Activated CD8-positive, alpha-beta T cell treated with anti-CD3 and anti-CD28 coated beads, Interleukin-2, amount 10 ng/mL, durations not matched to agents 7 days and 5 days (primary cell): ENCODE data around the gene WNK1. TPM values are rescaled to one million over a fixed set of nuclear protein-coding genes. Genes with fewer than 3 reads are reported as not detected.

Source experiments
- ATAC-seq: fragments of 150-1000 bp; cut with Tn5 transposase; one replicate; pipeline ENCODE4 v1.10.0; 2021; ENCODE audit warnings: moderate library complexity
- CTCF ChIA-PET: fragments of 350-600 bp; sonication (Branson Sonifier 250); formaldehyde crosslinking; loops from one replicate; lab custom pipeline; 2021; ENCODE audit warnings: antibody characterized with exemption; lab: Charles Lee
- POLR2A ChIA-PET: fragments of 350-600 bp; sonication (Branson Sonifier 250); formaldehyde crosslinking; loops from one replicate; lab custom pipeline; 2021; ENCODE audit warnings: antibody characterized with exemption; lab: Charles Lee
- DNase-seq: peaks from one replicate; pipeline ENCODE4 v3.0.0-alpha.2; 2020
- H3K27ac Mint-ChIP-seq: one replicate; pipeline ENCODE4 v1.8.0; 2021; ENCODE audit warnings: mild to moderate bottlenecking, mixed read lengths
- H3K27me3 Mint-ChIP-seq: one replicate; pipeline ENCODE4 v1.8.0; 2021; ENCODE audit warnings: low read depth, mixed read lengths
- H3K36me3 Mint-ChIP-seq: one replicate; pipeline ENCODE4 v1.8.0; 2021; ENCODE audit warnings: low read depth, mixed read lengths
- H3K4me1 Mint-ChIP-seq: one replicate; pipeline ENCODE4 v1.8.0; 2021; ENCODE audit warnings: low read depth, mixed read lengths
- H3K4me3 Mint-ChIP-seq: one replicate; pipeline ENCODE4 v1.8.0; 2021; ENCODE audit warnings: mild to moderate bottlenecking, mixed read lengths
- H3K9me3 Mint-ChIP-seq: one replicate; pipeline ENCODE4 v1.8.0; 2022; ENCODE audit warnings: mixed read lengths; ENCODE audit not compliant: insufficient read depth
- total RNA-seq, 2 experiments: library from RNA; stranded (reverse); gene quantifications; one replicate each; pipeline ENCODE4 v1.2.3, GENCODE V29; 2021

Gene WNK1
- total RNA-seq, 2 experiments from 2014 or later = 203 to 204 TPM

GRCh38 chr12:724194-724855 is 28.1 kb upstream of the WNK1 start:
- peak; percentile 77 for ATAC-seq
- peak overlapping the region; percentile 11 for H3K4me3 Mint-ChIP-seq
- ChIA-PET POLR2A (interaction anchor here (0.6 to 1.9 kb wide), 2 partner anchors 27 to 867 kb away, joined by 3 to 6 read pairs; no protein-coding TSS in a partner anchor), CTCF (interaction anchor here (0.9 to 3.0 kb wide), 3 partner anchors 11 to 26 kb away, joined by 3 to 19 read pairs (median 3); no protein-coding TSS in a partner anchor)
- peaks cover 16% of the 10 kb centered on the region for H3K36me3 Mint-ChIP-seq
- peak overlapping the region; percentile 78 for H3K27ac Mint-ChIP-seq
- no peaks in the 10 kb centered on the region for H3K27me3 Mint-ChIP-seq
- H3K9me3 Mint-ChIP-seq = peaks cover 5% of the 10 kb centered on the region
- DNase-seq = peak; percentile 46
- H3K4me1 Mint-ChIP-seq = peaks cover 72% of the 10 kb centered on the region

GRCh38 chr12:725076-725475 is 27.3 kb upstream of the WNK1 start:
- ATAC-seq = no peak
- Mint-ChIP-seq H3K36me3 (peaks cover 15% of the 10 kb centered on the region), H3K9me3 (peaks cover 8% of the 10 kb centered on the region), H3K27me3 (no peaks in the 10 kb centered on the region), H3K27ac (no peak overlapping the region), H3K4me1 (peaks cover 71% of the 10 kb centered on the region), H3K4me3 (no peak overlapping the region)
- DNase-seq = no peak
- ChIA-PET POLR2A (interaction anchor here (1.1 kb wide), 1 partner anchor 18 kb away, joined by 3 read pairs; no protein-coding TSS in a partner anchor), CTCF (interaction anchor here (9.2 kb wide), 1 partner anchor 27 kb away, joined by 123 read pairs; the partner anchor contains the start of gene WNK1)

- peak overlapping the region; percentile 28 for H3K27ac Mint-ChIP-seq
Observed at GRCh38 chr12:726281-727140, 25.9 kb upstream of the WNK1 start.

GRCh38 chr12:727321-727720 is 25.1 kb upstream of the WNK1 start:
- peaks cover 19% of the 10 kb centered on the region for H3K36me3 Mint-ChIP-seq
- POLR2A ChIA-PET = interaction anchor here (0.8 to 4.8 kb wide), 5 partner anchors 14 to 53 kb away, joined by 3 to 57 read pairs (median 4); partner anchors contain the start of gene WNK1

More at GRCh38 chr12:726281-727140, 25.9 kb upstream of the WNK1 start:
- Mint-ChIP-seq H3K27me3 (no peaks in the 10 kb centered on the region), H3K4me1 (peaks cover 70% of the 10 kb centered on the region), H3K36me3 (peaks cover 19% of the 10 kb centered on the region), H3K4me3 (no peak overlapping the region), H3K9me3 (peaks cover 12% of the 10 kb centered on the region)
- no peak for ATAC-seq
- ChIA-PET POLR2A (interaction anchor here (0.8 to 4.8 kb wide), 3 partner anchors 13 to 41 kb away, joined by 3 to 57 read pairs (median 4); partner anchors contain the start of gene WNK1), CTCF (interaction anchor here (0.8 to 9.2 kb wide), 6 partner anchors 16 to 150 kb away, joined by 3 to 123 read pairs (median 6); partner anchors contain the start of gene WNK1)
- DNase-seq = no peak

GRCh38 chr12:728781-729180 is 23.6 kb upstream of the WNK1 start:
- Mint-ChIP-seq H3K27ac (peak overlapping the region; percentile 90), H3K9me3 (peaks cover 12% of the 10 kb centered on the region), H3K4me3 (peak overlapping the region; percentile 18), H3K27me3 (no peaks in the 10 kb centered on the region), H3K4me1 (peaks cover 59% of the 10 kb centered on the region), H3K36me3 (peaks cover 19% of the 10 kb centered on the region)
- DNase-seq (peak; percentile 60), ATAC-seq (peak; percentile 73)
- POLR2A ChIA-PET = interaction anchor here (0.6 to 4.8 kb wide), 9 partner anchors 13 to 216 kb away, joined by 3 to 57 read pairs (median 3); partner anchors contain the start of gene WNK1
- CTCF ChIA-PET = interaction anchor here (0.5 to 9.2 kb wide), 20 partner anchors 9 to 181 kb away, joined by 3 to 123 read pairs (median 4); partner anchors contain the start of gene WNK1

More at GRCh38 chr12:727321-727720, 25.1 kb upstream of the WNK1 start:
- Mint-ChIP-seq H3K4me1 (peaks cover 66% of the 10 kb centered on the region), H3K9me3 (peaks cover 12% of the 10 kb centered on the region), H3K27ac (no peak overlapping the region), H3K4me3 (no peak overlapping the region), H3K27me3 (no peaks in the 10 kb centered on the region)
- DNase-seq = no peak
- CTCF ChIA-PET = interaction anchor here (0.9 to 9.2 kb wide), 6 partner anchors 22 to 151 kb away, joined by 3 to 123 read pairs (median 8); partner anchors contain the start of gene WNK1
- ATAC-seq = no peak

- H3K4me1 Mint-ChIP-seq = peaks cover 55% of the 10 kb centered on the region
- no peak for ATAC-seq
- no peaks in the 10 kb centered on the region for H3K27me3 Mint-ChIP-seq
- peaks cover 19% of the 10 kb centered on the region for H3K36me3 Mint-ChIP-seq
- H3K27ac Mint-ChIP-seq = peak overlapping the region; percentile 90
- POLR2A ChIA-PET = interaction anchor here (0.6 to 4.8 kb wide), 9 partner anchors 13 to 216 kb away, joined by 3 to 57 read pairs (median 3); partner anchors contain the start of gene WNK1
- CTCF ChIA-PET = interaction anchor here (0.5 to 9.2 kb wide), 18 partner anchors 9 to 182 kb away, joined by 3 to 123 read pairs (median 4); partner anchors contain the start of gene WNK1
- peaks cover 12% of the 10 kb centered on the region for H3K9me3 Mint-ChIP-seq
- no peak overlapping the region for H3K4me3 Mint-ChIP-seq
- no peak for DNase-seq
Observed at GRCh38 chr12:729221-729620, 23.2 kb upstream of the WNK1 start.

GRCh38 chr12:730550-730949 is 21.8 kb upstream of the WNK1 start:
- H3K4me1 Mint-ChIP-seq = peaks cover 43% of the 10 kb centered on the region
- ChIA-PET CTCF (interaction anchor here (9.2 kb wide), 1 partner anchor 21 kb away, joined by 123 read pairs; the partner anchor contains the start of gene WNK1), POLR2A (interaction anchor here (2.5 to 4.8 kb wide), 2 partner anchors 11 to 21 kb away, joined by 6 to 57 read pairs; partner anchors contain the start of gene WNK1)
- ATAC-seq (no peak), DNase-seq (no peak)
- H3K27me3 Mint-ChIP-seq = no peaks in the 10 kb centered on the region
- H3K36me3 Mint-ChIP-seq = peaks cover 15% of the 10 kb centered on the region
- H3K4me3 Mint-ChIP-seq = no peak overlapping the region
- no peak overlapping the region for H3K27ac Mint-ChIP-seq
- peaks cover 12% of the 10 kb centered on the region for H3K9me3 Mint-ChIP-seq

- no peaks in the 10 kb centered on the region for H3K9me3 Mint-ChIP-seq
- H3K27me3 Mint-ChIP-seq = no peaks in the 10 kb centered on the region
- ATAC-seq = no peak
Observed at GRCh38 chr12:737122-737739, 15.1 kb upstream of the WNK1 start.

GRCh38 chr12:738712-739111 is 13.7 kb upstream of the WNK1 start:
- CTCF ChIA-PET = interaction anchor here (0.6 to 6.2 kb wide), 4 partner anchors 10 to 163 kb away, joined by 3 to 58 read pairs (median 7); partner anchors contain the start of gene WNK1
- Mint-ChIP-seq H3K36me3 (peaks cover 4% of the 10 kb centered on the region), H3K9me3 (no peaks in the 10 kb centered on the region), H3K4me3 (no peak overlapping the region), H3K27ac (no peak overlapping the region), H3K27me3 (no peaks in the 10 kb centered on the region), H3K4me1 (peaks cover 18% of the 10 kb centered on the region)
- no peak for ATAC-seq
- DNase-seq = no peak
- POLR2A ChIA-PET = interaction anchor here (0.8 to 2.0 kb wide), 2 partner anchors 11 to 13 kb away, joined by 5 to 9 read pairs; partner anchors contain the start of gene WNK1

More at GRCh38 chr12:737122-737739, 15.1 kb upstream of the WNK1 start:
- no peak for DNase-seq
- Mint-ChIP-seq H3K36me3 (no peaks in the 10 kb centered on the region), H3K27ac (no peak overlapping the region), H3K4me1 (peaks cover 8% of the 10 kb centered on the region), H3K4me3 (no peak overlapping the region)
- POLR2A ChIA-PET = no interaction called here
- CTCF ChIA-PET = interaction anchor here (2.8 to 4.0 kb wide), 2 partner anchors 9 to 14 kb away, joined by 11 to 27 read pairs; partner anchors contain the start of gene WNK1

GRCh38 chr12:739349-739748 is 13.0 kb upstream of the WNK1 start:
- CTCF ChIA-PET = interaction anchor here (2.8 to 6.2 kb wide), 2 partner anchors 11 to 12 kb away, joined by 11 to 58 read pairs; partner anchors contain the start of gene WNK1

More at GRCh38 chr12:739349-739748, 13.0 kb upstream of the WNK1 start:
- ATAC-seq (no peak), DNase-seq (no peak)
- no peaks in the 10 kb centered on the region for H3K27me3 Mint-ChIP-seq
- no peak overlapping the region for H3K4me3 Mint-ChIP-seq
- peaks cover 4% of the 10 kb centered on the region for H3K36me3 Mint-ChIP-seq
- H3K9me3 Mint-ChIP-seq = no peaks in the 10 kb centered on the region
- peaks cover 24% of the 10 kb centered on the region for H3K4me1 Mint-ChIP-seq
- POLR2A ChIA-PET = interaction anchor here (2.0 kb wide), 1 partner anchor 12 kb away, joined by 9 read pairs; the partner anchor contains the start of gene WNK1
- no peak overlapping the region for H3K27ac Mint-ChIP-seq
